Fibroblast of lung (primary cell): Measurements from ENCODE around the gene KRTAP22-2. TPM values are rescaled to one million over a fixed set of nuclear protein-coding genes. Genes with fewer than 3 reads are reported as not detected.

ENCODE experiments used
- DNase-seq, 2 donors: peaks; one replicate each; pipeline versions ENCODE4 v3.0.0 to v3.0.0-alpha.2; 2010; ENCODE audit warnings: low read depth in 2 of 2
- H2AFZ ChIP-seq: 2 replicates; pipeline ENCODE4 v1.5.1; 2012; ENCODE audit warnings: low read length, control low read depth, inconsistent platforms
- H3K27ac ChIP-seq: 2 replicates; pipeline ENCODE4 v1.5.1; 2011; ENCODE audit warnings: low read length, control low read depth; ENCODE audit not compliant: insufficient read depth
- H3K27me3 ChIP-seq: 2 replicates; pipeline ENCODE4 v1.5.1; 2011; ENCODE audit warnings: mild to moderate bottlenecking, low read length; ENCODE audit not compliant: control insufficient read depth, insufficient read depth
- H3K36me3 ChIP-seq: 2 replicates; pipeline ENCODE4 v1.5.1; 2011; ENCODE audit warnings: low read length; ENCODE audit not compliant: control insufficient read depth, insufficient read depth
- H3K4me1 ChIP-seq: 2 replicates; pipeline ENCODE4 v1.5.1; 2011; ENCODE audit warnings: low read length; ENCODE audit not compliant: control insufficient read depth, insufficient read depth; ENCODE audit errors: extremely low read depth
- H3K4me2 ChIP-seq: 2 replicates; pipeline ENCODE4 v1.5.1; 2011; ENCODE audit warnings: low read length, control low read depth; ENCODE audit not compliant: insufficient read depth; ENCODE audit errors: extremely low read depth
- H3K4me3 ChIP-seq, 4 experiments: fragments of 200-600 bp in 1 of 4; sonication (generic) in 1 of 4; replicated peaks in 1 of 4; 2 replicates each; pipeline ENCODE4 v1.5.1; 2011 to 2016; ENCODE audit warnings: low read length in 4 of 4, low read depth in 3 of 4, mild to moderate bottlenecking in 3 of 4, control low read depth in 2 of 4, inconsistent platforms in 1 of 4, mixed read lengths in 1 of 4; ENCODE audit not compliant: insufficient read depth in 1 of 4; ENCODE audit errors: control extremely low read depth in 1 of 4
- H3K79me2 ChIP-seq: 2 replicates; pipeline ENCODE4 v1.5.1; 2012; ENCODE audit warnings: mild to moderate bottlenecking, low read length, inconsistent platforms; ENCODE audit not compliant: control insufficient read depth, insufficient read depth
- H3K9ac ChIP-seq: 2 replicates; pipeline ENCODE4 v1.5.1; 2011; ENCODE audit warnings: mild to moderate bottlenecking, low read length, control low read depth; ENCODE audit not compliant: insufficient read depth
- H3K9me3 ChIP-seq: 2 replicates; pipeline ENCODE4 v1.5.1; 2012; ENCODE audit warnings: low read depth, low read length; ENCODE audit not compliant: control insufficient read depth, insufficient read depth
- H4K20me1 ChIP-seq: 2 replicates; pipeline ENCODE4 v1.5.1; 2011; ENCODE audit warnings: low read length; ENCODE audit not compliant: control insufficient read depth, insufficient read depth; ENCODE audit errors: extremely low read depth
- CTCF ChIP-seq, 2 donors: IDR thresholded peaks in 1 of 2; conservative IDR thresholded peaks in 1 of 2; 1 replicate in 1 of 2; 2 replicates in 1 of 2; pipeline ENCODE4 v1.5.1; 2011 to 2012; ENCODE audit warnings: low read length in 2 of 2, control low read depth in 1 of 2, inconsistent platforms in 1 of 2, low read depth in 1 of 2, mild to moderate bottlenecking in 1 of 2
- EZH2 ChIP-seq: IDR thresholded peaks from 2 replicates; pipeline ENCODE4 v1.5.1; 2012; ENCODE audit warnings: low read length, control low read depth, mild to moderate bottlenecking; ENCODE audit errors: missing control alignments
- polyA plus RNA-seq, 2 donors: library from polyadenylated mRNA; depleted of rRNA in 1 of 2; stranded (reverse) in 1 of 2; unstranded in 1 of 2; fragments of >200 nt; gene quantifications; 2 replicates each; pipeline ENCODE4 v1.2.1, GENCODE V29; 2011 to 2012; ENCODE audit warnings: missing spikeins in 1 of 2
- total RNA-seq: library from RNA; depleted of rRNA; stranded (reverse); fragments of >200 nt; gene quantifications from 2 replicates; pipeline ENCODE4 v1.2.1, GENCODE V29; 2014

The KRTAP22-2 gene
- total and polyA plus RNA-seq, 2 donors (not counting 1 experiment from before 2014, with no cell fraction given), result not detected

GRCh38 chr21:30623362-30623761 is 33.2 kb upstream of the KRTAP22-2 start:
- Histone ChIP-seq H3K4me2 (no peak overlapping the region), H3K4me3 (no peak overlapping the region), H2AFZ (no peak overlapping the region), H3K36me3 (no peaks in the 10 kb centered on the region), H3K27me3 (no peaks in the 10 kb centered on the region), H3K27ac (no peak overlapping the region), H3K9me3 (no peaks in the 10 kb centered on the region), H3K9ac (no peak overlapping the region), H4K20me1 (no peaks in the 10 kb centered on the region), H3K79me2 (no peaks in the 10 kb centered on the region), H3K4me1 (no peaks in the 10 kb centered on the region)
- TF ChIP-seq EZH2 (no peak), CTCF (conservative IDR thresholded peaks at IDR 0.05 in 1 of 2, IDR thresholded peaks at IDR 0.05 in 1 of 2; ENCODE audit: low read depth in 1 of 2, low read length in 2 of 2) (no peak)
- no peak for DNase-seq

DNA sequence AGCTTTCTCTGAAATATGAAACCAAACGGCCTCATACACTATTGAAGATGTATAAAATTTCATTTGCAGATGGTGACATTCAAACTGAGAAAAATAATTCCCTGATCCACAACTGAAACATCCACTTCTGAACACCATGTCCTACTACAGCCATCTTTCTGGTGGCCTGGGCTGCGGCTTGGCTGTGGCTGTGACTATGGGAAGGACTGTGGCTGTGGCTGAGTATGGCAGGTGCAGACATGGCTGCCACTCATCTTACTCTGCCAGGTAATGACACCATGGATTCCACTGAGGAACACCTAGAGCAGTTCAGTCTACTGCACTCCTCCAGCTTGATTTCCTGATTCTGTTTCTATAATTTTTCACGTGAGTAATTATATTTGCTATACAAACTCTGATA is 30.3 kb upstream of the KRTAP22-2 start, which contains the start of gene KRTAP20-4:
Gene KRTAP20-4, plus strand, starts transcription at position 106 of the 400 bp plus-strand sequence.
- no peaks in the 10 kb centered on the region for H3K9me3 ChIP-seq

GRCh38 chr21:30620080-30620479 is 29.9 kb upstream of the KRTAP22-2 start:
- TF ChIP-seq CTCF (conservative IDR thresholded peaks at IDR 0.05 in 1 of 2, IDR thresholded peaks at IDR 0.05 in 1 of 2; ENCODE audit: low read depth in 1 of 2, low read length in 2 of 2), result no peak
- TF ChIP-seq EZH2, result no peak
- Histone ChIP-seq H4K20me1 (no peaks in the 10 kb centered on the region), H3K27ac (no peak overlapping the region), H3K79me2 (no peaks in the 10 kb centered on the region), H3K9me3 (no peaks in the 10 kb centered on the region), H3K4me2 (no peak overlapping the region), H3K9ac (no peak overlapping the region), H2AFZ (no peak overlapping the region), H3K36me3 (no peaks in the 10 kb centered on the region), H3K27me3 (no peaks in the 10 kb centered on the region), H3K4me1 (no peaks in the 10 kb centered on the region), H3K4me3 (no peak overlapping the region)
- no peak for DNase-seq

More for the DNA sequence above, 30.3 kb upstream of the KRTAP22-2 start, which contains the start of gene KRTAP20-4:
- Histone ChIP-seq H3K36me3 (no peaks in the 10 kb centered on the region), H3K9ac (no peak within 1 kb of the TSS), H3K4me3 (no peak within 1 kb of the TSS), H3K79me2 (no peaks in the 10 kb centered on the region), H3K27me3 (no peaks in the 10 kb centered on the region), H4K20me1 (no peaks in the 10 kb centered on the region), H2AFZ (no peak within 1 kb of the TSS), H3K4me2 (no peak within 1 kb of the TSS), H3K4me1 (no peaks in the 10 kb centered on the region), H3K27ac (no peak within 1 kb of the TSS)
- TF ChIP-seq EZH2 (no peak), CTCF (conservative IDR thresholded peaks at IDR 0.05 in 1 of 2, IDR thresholded peaks at IDR 0.05 in 1 of 2; ENCODE audit: low read depth in 1 of 2, low read length in 2 of 2) (no peak)
- DNase-seq, result no peak
